ENCODE results near the gene FGF5. TPM values are rescaled to one million over a fixed set of nuclear protein-coding genes. Genes with fewer than 3 reads are reported as not detected.
A peak's percentile ranks its signal among the peaks of the same experiment; 100 is the strongest.

Gene FGF5
- total RNA-seq, 2 experiments from 2014 or later, result not detected

GRCh38 chr4:80334568-80334967, 68.1 kb downstream of the FGF5 start:
- Mint-ChIP-seq H3K4me3 (no peak overlapping the region), H3K27ac (no peak overlapping the region), H3K27me3 (peaks cover 19% of the 10 kb centered on the region), H3K4me1 (ENCODE audit: low read depth) (peaks cover 10% of the 10 kb centered on the region), H3K36me3 (no peaks in the 10 kb centered on the region), H3K9me3 (no peaks in the 10 kb centered on the region)
- POLR2A ChIA-PET, result no interaction called here
- CTCF ChIA-PET, result interaction anchor here (1.0 kb wide), 1 partner anchor 8 kb away, joined by 4 read pairs; no protein-coding TSS in a partner anchor
- no peak for DNase-seq
- intact Hi-C loops (cut with micrococcal nuclease), result loop anchor here (10.0 kb wide), 1 partner anchor 110 kb away; no protein-coding TSS in a partner anchor

GRCh38 chr4:80335226-80335553, 68.7 kb downstream of the FGF5 start:
- CTCF ChIA-PET, result interaction anchor here (1.0 kb wide), 1 partner anchor 9 kb away, joined by 4 read pairs; no protein-coding TSS in a partner anchor
- no peak for DNase-seq
- no peak overlapping the region for H3K27ac Mint-ChIP-seq
- H3K27me3 Mint-ChIP-seq, result peaks cover 19% of the 10 kb centered on the region
- intact Hi-C loops (cut with micrococcal nuclease), result loop anchor here (5.0 to 10.0 kb wide), 2 partner anchors 68 to 110 kb away; partner anchors contain the start of gene FGF5
- peak overlapping the region; percentile 75 for H3K4me3 Mint-ChIP-seq
- H3K9me3 Mint-ChIP-seq, result no peaks in the 10 kb centered on the region
- POLR2A ChIA-PET, result no interaction called here
- H3K4me1 Mint-ChIP-seq (ENCODE audit: low read depth), result peaks cover 10% of the 10 kb centered on the region
- H3K36me3 Mint-ChIP-seq, result no peaks in the 10 kb centered on the region

GRCh38 chr4:80335554-80336358, 69.3 kb downstream of the FGF5 start, which contains the start of gene CFAP299:
Gene CFAP299 (plus strand): TSS chr4:80335730.
- Mint-ChIP-seq H3K27me3 (peaks cover 19% of the 10 kb centered on the region), H3K36me3 (no peaks in the 10 kb centered on the region), H3K9me3 (no peaks in the 10 kb centered on the region), H3K4me1 (ENCODE audit: low read depth) (peaks cover 10% of the 10 kb centered on the region), H3K27ac (no peak within 1 kb of the TSS), H3K4me3 (peak within 1 kb of the TSS; percentile 75)
- ChIA-PET CTCF (interaction anchor here (1.0 kb wide), 1 partner anchor 9 kb away, joined by 4 read pairs; no protein-coding TSS in a partner anchor), POLR2A (no interaction called here)
- peak; percentile 74 for DNase-seq
- intact Hi-C loops (cut with micrococcal nuclease), result loop anchor here (5.0 to 10.0 kb wide), 2 partner anchors 68 to 111 kb away; partner anchors contain the start of gene FGF5

DNA sequence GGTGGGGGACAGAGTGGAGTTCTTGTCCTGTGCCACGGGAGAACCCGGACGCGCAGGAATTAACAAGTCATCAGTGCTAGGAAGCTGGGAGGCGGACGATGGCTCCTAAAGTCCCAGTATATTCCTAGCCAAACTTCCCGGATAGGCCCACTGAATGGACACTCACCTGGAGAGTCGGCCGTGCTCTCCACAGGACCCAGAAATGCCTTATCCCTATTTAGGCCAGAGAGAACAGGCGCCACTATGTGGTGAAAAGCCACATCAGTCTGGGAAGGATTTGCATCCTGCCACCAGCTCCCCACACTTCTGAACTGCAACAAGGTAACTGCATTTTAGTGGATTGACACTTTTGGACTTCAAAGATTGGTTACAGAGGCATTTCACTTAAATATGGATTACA, 70.1 kb downstream of the FGF5 start:
- H3K27me3 Mint-ChIP-seq, result peaks cover 19% of the 10 kb centered on the region
- intact Hi-C loops (cut with micrococcal nuclease), result loop anchor here (5.0 to 10.0 kb wide), 2 partner anchors 69 to 112 kb away; partner anchors contain the start of gene FGF5
- peaks cover 10% of the 10 kb centered on the region for H3K4me1 Mint-ChIP-seq (ENCODE audit: low read depth)
- no peak overlapping the region for H3K27ac Mint-ChIP-seq
- peak overlapping the region; percentile 75 for H3K4me3 Mint-ChIP-seq
- H3K9me3 Mint-ChIP-seq, result peaks cover under 1% of the 10 kb centered on the region
- no peak for DNase-seq
- ChIA-PET POLR2A (no interaction called here), CTCF (interaction anchor here (0.6 kb wide), 1 partner anchor 66 kb away, joined by 3 read pairs; no protein-coding TSS in a partner anchor)
- no peaks in the 10 kb centered on the region for H3K36me3 Mint-ChIP-seq

DNA sequence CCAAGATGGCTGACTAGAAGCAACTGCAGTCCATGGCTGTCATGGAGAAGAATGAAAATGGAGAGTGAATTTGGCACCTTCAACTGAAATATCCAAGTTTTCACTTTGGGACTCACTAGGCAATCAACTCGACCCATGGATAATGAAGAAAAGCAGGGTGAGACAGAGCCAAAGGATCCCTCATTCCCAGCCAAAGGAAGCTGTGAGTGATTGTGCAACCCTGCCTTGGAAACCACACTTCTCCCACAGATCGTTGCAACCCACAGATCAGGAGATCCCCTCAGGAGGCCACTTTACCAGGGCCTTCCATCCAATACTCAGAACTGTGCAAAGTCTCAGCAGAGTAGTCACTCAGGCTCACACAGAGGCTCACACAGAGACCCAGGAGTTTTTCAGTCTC, 73.6 kb downstream of the FGF5 start:
- ChIA-PET CTCF (no interaction called here), POLR2A (no interaction called here)
- H3K9me3 Mint-ChIP-seq, result peaks cover 17% of the 10 kb centered on the region
- H3K27me3 Mint-ChIP-seq, result peaks cover 19% of the 10 kb centered on the region
- intact Hi-C loops (cut with micrococcal nuclease), result no loop called here
- no peak for DNase-seq
- no peaks in the 10 kb centered on the region for H3K36me3 Mint-ChIP-seq
- H3K27ac Mint-ChIP-seq, result no peak overlapping the region
- no peak overlapping the region for H3K4me3 Mint-ChIP-seq
- H3K4me1 Mint-ChIP-seq (ENCODE audit: low read depth), result peaks cover 12% of the 10 kb centered on the region

Other genes starting within 250 kb of the FGF5 start
- gene ANTXR2, start 193.4 kb upstream of the FGF5 start, total RNA-seq, result 10 to 100 TPM; 12.6 to 14.4 TPM
- gene PRDM8, start 69.2 kb upstream of the FGF5 start, total RNA-seq, result 1 to 10 TPM; 3.0 to 4.3 TPM
- gene CFAP299, start 69.1 kb downstream of the FGF5 start, total RNA-seq, result not detected